Gastroesophageal sphincter (tissue), 4 donors: Measurements from ENCODE around the gene ALLC. TPM values are rescaled to one million over a fixed set of nuclear protein-coding genes. Genes with fewer than 3 reads are reported as not detected.
"Not testable (repeated sequence)": the region's sequence is repeated elsewhere in the genome, so short reads cannot be mapped to it uniquely, and the experiment has no call there.

ENCODE experiments used
- ATAC-seq: fragments of 150-250 bp; one replicate; pipeline ENCODE4 v1.9.1; 2016; ENCODE audit warnings: mild to moderate bottlenecking, moderate library complexity
- H3K27ac ChIP-seq, 4 donors: fragments of 200-600 bp; sonication (generic) in 3 of 4; 1 replicate in 3 of 4; 2 replicates in 1 of 4; pipeline ENCODE4 v1.5.1; 2016 to 2019
- H3K27me3 ChIP-seq: fragments of 200-600 bp; sonication (generic); one replicate; pipeline ENCODE4 v1.5.1; 2019
- H3K36me3 ChIP-seq, 2 donors: fragments of 200-600 bp; sonication (generic); one replicate each; pipeline ENCODE4 v1.5.1; 2019; ENCODE audit warnings: control low read depth in 1 of 2
- H3K4me1 ChIP-seq, 3 donors: fragments of 200-600 bp; sonication (generic); 1 replicate in 2 of 3; 2 replicates in 1 of 3; pipeline ENCODE4 v1.5.1; 2016 to 2019; ENCODE audit warnings: control low read depth in 2 of 3
- H3K4me3 ChIP-seq, 2 donors: fragments of 200-600 bp; sonication (generic); one replicate each; pipeline ENCODE4 v1.5.1; 2019; ENCODE audit warnings: mild to moderate bottlenecking in 1 of 2, moderate library complexity in 1 of 2
- H3K9me3 ChIP-seq, 3 donors: fragments of 200-600 bp; sonication (generic); one replicate each; pipeline ENCODE4 v1.5.1; 2017 to 2019; ENCODE audit warnings: control low read depth in 2 of 3
- EP300 ChIP-seq: sonication (generic); formaldehyde crosslinking; IDR thresholded peaks from one replicate; pipeline ENCODE4 v1.6.1; 2017; ENCODE audit warnings: antibody characterized with exemption, mild to moderate bottlenecking
- POLR2A ChIP-seq, 2 donors: fragments of 450-650 bp; IDR thresholded peaks; one replicate each; pipeline ENCODE4 v1.6.1; 2017; ENCODE audit warnings: antibody characterized with exemption in 2 of 2, mild to moderate bottlenecking in 2 of 2, moderate library complexity in 1 of 2
- POLR2AphosphoS5 ChIP-seq: sonication (generic); formaldehyde crosslinking; IDR thresholded peaks from one replicate; pipeline ENCODE4 v1.6.1; 2017; ENCODE audit warnings: antibody characterized with exemption
- WGBS, 2 donors: methylation state at CpG; one replicate each; pipeline ENCODE4 v1.1.5; 2018; ENCODE audit warnings: low coverage in 1 of 2; 5-methylcytosine and 5-hydroxymethylcytosine counted together
- total RNA-seq, 4 donors: library from RNA; depleted of rRNA; stranded (reverse); fragments of >200 nt; gene quantifications; one replicate each; pipeline ENCODE4 v1.1.0, GENCODE V29; 2016
- TF ChIP-seq, protein P1 (sequence below), 4 experiments: fragments of 200-600 bp in 2 of 4; fragments of 450-650 bp in 2 of 4; sonication (generic) in 1 of 4; IDR thresholded peaks; one replicate each; pipeline ENCODE4 v1.5.1; 2017 to 2019; ENCODE audit warnings: antibody characterized with exemption in 4 of 4, mild to moderate bottlenecking in 2 of 4, moderate library complexity in 2 of 4

ALLC gene
- total RNA-seq, 4 donors from 2014 or later = not detected

DNA sequence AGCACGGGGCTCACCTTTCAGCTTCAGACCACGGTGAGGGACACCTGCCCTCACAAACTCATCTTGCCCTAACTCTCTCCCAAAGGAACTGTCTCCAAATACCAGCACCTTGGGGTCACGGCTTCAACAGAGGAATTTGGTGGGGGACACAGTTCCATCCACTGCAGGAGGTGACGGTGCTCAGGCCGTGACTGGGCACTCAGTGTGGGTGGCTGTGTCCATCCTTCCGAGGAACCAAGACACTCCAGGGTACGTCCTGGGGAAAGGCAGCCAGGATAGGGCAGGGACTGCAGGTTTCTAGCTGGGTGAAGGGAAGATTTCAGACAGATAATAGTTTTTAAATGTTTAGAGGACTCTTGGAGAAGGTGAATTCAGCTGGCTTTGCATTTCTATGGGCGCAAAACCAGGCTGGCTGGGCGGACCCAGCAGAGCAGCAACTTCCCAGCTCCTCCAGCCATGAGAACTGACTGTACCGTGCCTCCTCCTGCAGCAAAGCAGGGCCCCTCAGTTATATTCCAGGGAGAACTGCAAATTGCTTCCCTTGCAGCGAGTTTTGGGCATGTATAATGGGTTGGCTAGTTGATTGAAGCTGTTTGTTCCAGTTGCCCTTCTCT, 23.9 kb upstream of the ALLC start:
- H3K27me3 ChIP-seq = no peaks in the 10 kb centered on the region
- 80 to 86% methylated on average over 1 to 6 of the region's 11 CpGs for WGBS, 2 donors
- TF ChIP-seq EP300 (no peak), POLR2A (IDR thresholded peaks at IDR 0.05) (no peak), POLR2AphosphoS5 (no peak)
- TF ChIP-seq, protein P1, sequence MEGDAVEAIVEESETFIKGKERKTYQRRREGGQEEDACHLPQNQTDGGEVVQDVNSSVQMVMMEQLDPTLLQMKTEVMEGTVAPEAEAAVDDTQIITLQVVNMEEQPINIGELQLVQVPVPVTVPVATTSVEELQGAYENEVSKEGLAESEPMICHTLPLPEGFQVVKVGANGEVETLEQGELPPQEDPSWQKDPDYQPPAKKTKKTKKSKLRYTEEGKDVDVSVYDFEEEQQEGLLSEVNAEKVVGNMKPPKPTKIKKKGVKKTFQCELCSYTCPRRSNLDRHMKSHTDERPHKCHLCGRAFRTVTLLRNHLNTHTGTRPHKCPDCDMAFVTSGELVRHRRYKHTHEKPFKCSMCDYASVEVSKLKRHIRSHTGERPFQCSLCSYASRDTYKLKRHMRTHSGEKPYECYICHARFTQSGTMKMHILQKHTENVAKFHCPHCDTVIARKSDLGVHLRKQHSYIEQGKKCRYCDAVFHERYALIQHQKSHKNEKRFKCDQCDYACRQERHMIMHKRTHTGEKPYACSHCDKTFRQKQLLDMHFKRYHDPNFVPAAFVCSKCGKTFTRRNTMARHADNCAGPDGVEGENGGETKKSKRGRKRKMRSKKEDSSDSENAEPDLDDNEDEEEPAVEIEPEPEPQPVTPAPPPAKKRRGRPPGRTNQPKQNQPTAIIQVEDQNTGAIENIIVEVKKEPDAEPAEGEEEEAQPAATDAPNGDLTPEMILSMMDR (IDR thresholded peaks at IDR 0.05) = no peak
- H3K9me3 ChIP-seq = no peaks in the 10 kb centered on the region
- ATAC-seq = no peak
- H3K36me3 ChIP-seq = no peaks in the 10 kb centered on the region
- H3K27ac ChIP-seq = no peak overlapping the region
- no peak overlapping the region for H3K4me3 ChIP-seq
- H3K4me1 ChIP-seq = peaks cover 0 to 19% (median 0%) of the 10 kb centered on the region in 3 donors

- Histone ChIP-seq H3K9me3 (no peaks in the 10 kb centered on the region), H3K27ac (no peak overlapping the region), H3K4me3 (no peak overlapping the region), H3K4me1 (peaks cover 0 to 14% (median 0%) of the 10 kb centered on the region in 3 donors), H3K36me3 (no peaks in the 10 kb centered on the region), H3K27me3 (no peaks in the 10 kb centered on the region)
- 68 to 89% methylated on average over 3 of the region's 12 CpGs for WGBS, 2 donors
- no peak for TF ChIP-seq POLR2A (IDR thresholded peaks at IDR 0.05)
- no peak for TF ChIP-seq EP300
- TF ChIP-seq POLR2AphosphoS5 = no peak
- TF ChIP-seq, protein P1 (IDR thresholded peaks at IDR 0.05) = no peak
- no peak for ATAC-seq
Observed at GRCh38 chr2:3634596-3635121, 23.3 kb upstream of the ALLC start.

DNA sequence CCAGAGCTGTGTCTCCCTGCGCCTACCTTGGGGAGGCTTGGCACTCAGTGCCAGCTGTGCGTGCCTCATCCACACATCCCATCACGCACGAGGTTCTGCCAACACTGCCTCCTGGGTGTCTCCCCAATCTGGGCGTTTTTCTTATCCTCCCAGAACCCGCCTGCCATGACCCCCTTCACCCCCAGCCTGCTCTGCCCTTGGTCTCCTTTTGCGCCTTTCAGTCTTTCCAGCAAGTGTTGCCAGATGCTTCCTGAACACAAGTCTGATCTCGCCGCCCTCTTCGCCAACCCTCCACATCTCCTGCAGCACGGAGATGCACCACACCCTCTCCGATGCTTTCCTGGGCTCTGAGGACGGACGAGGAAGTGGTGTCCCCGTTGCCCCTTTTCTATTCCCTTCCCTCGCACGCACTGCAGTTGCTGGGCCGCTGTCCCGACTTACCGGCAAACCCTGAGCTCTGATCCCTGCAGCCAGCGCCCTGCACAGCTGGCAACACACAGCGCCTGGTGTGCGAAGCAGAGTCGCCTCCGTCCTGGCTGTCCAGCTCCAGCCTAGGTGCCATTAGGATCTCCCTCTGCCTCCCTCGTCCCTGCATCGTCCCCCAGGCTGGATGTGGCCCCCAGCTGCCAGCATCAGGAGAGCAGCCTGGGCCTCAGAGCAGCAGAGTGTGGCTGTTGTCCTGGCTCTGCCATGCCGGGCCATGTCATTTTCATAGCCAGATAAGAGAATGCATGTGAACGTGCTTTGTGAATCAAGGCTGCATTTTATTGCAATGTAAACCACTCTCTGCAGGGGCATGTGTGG, 22.6 kb upstream of the ALLC start:
- H3K27me3 ChIP-seq = no peaks in the 10 kb centered on the region
- no peak overlapping the region for H3K4me3 ChIP-seq
- no peak for ATAC-seq
- no peak for TF ChIP-seq POLR2AphosphoS5
- TF ChIP-seq POLR2A (IDR thresholded peaks at IDR 0.05) = no peak
- TF ChIP-seq EP300 = no peak
- TF ChIP-seq, protein P1 (IDR thresholded peaks at IDR 0.05) = no peak
- H3K27ac ChIP-seq = no peak overlapping the region
- no peaks in the 10 kb centered on the region for H3K36me3 ChIP-seq
- 78 to 83% methylated on average over 10 to 28 of the region's 29 CpGs for WGBS, 2 donors
- H3K9me3 ChIP-seq = no peaks in the 10 kb centered on the region
- H3K4me1 ChIP-seq = peaks cover 0 to 7% (median 0%) of the 10 kb centered on the region in 3 donors

GRCh38 chr2:3635975-3636327, 22.0 kb upstream of the ALLC start:
- H3K4me3 ChIP-seq, ATAC-seq, H3K9me3 ChIP-seq, H3K36me3 ChIP-seq, H3K4me1 ChIP-seq, H3K27me3 ChIP-seq, H3K27ac ChIP-seq: not testable (repeated sequence)
- 79% methylated on average over 5 of the region's 16 CpGs; no CpG with 5 or more reads in 1 of the 2 donors for WGBS, 2 donors

DNA sequence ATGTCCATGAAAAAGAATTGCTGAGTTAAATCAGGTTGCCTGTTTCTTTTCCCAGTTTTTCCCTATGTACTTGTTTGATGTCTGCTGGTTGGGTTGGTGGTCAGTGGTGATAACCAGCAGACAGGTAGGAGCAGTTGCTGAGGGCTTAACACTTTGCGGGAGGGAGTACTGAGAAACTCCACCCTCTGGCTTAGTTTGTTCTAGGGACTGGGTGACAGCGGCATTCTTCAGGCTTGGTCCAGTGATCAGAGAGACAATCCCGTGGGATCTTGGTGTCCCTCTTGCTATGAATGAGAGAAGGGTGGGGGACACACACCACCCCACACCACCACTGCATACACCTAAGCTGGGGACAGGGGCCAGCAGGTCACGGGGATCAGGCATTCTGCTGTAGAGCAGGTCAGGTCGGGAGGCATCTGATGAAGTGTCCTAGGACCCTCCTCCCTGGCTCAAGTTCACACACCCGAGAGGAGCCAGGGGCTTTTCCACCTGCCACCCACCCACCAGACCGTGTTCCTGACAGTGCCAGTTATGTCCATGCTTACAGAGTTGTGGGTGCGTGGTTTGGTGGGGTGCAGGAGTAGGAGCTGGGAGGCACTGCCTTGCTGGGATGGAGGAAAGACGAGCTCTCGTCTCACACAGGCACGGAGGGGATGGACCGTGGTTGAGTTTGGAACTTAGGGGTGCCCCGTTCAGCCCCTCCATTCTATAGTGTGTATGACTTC, 21.3 kb upstream of the ALLC start:
- Histone ChIP-seq H3K9me3 (no peaks in the 10 kb centered on the region), H3K27me3 (no peaks in the 10 kb centered on the region), H3K36me3 (no peaks in the 10 kb centered on the region), H3K4me1 (no peaks in the 10 kb centered on the region), H3K27ac (no peak overlapping the region), H3K4me3 (no peak overlapping the region)
- TF ChIP-seq POLR2AphosphoS5 = no peak
- no peak for TF ChIP-seq POLR2A (IDR thresholded peaks at IDR 0.05)
- TF ChIP-seq, protein P1 (IDR thresholded peaks at IDR 0.05) = no peak
- TF ChIP-seq EP300 = no peak
- no peak for ATAC-seq
- 85 to 88% methylated on average over 5 to 8 of the region's 13 CpGs for WGBS, 2 donors
